ENCODE data around the gene TMTC3.

The TMTC3 gene

DNA sequence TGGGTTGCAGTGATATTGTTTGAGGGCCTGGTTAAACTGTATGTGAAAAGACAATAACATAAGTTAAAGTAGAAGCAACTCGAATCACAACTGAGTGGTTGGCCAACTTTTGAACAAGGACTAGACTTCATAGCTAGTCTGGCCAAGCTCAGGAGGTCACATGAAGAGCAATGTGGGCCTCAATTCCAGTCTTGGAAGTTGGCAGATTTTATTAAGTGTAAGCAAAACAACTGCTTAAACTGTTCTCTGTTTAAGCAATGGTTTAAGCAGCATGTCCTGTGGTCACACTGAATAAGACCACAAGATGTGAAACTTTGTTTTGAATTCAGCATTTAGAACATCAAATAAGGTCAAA is 100.4 kb downstream of the TMTC3 start:
- H3K27me3 ChIP-seq = no peaks in the 10 kb centered on the region
- no peaks in the 10 kb centered on the region for H3K4me1 ChIP-seq
- H4K20me1 ChIP-seq = no peaks in the 10 kb centered on the region
- no peaks in the 10 kb centered on the region for H3K9me3 ChIP-seq
- no peaks in the 10 kb centered on the region for H3K36me3 ChIP-seq
- no peak for TF ChIP-seq Cebpa-rat (IDR thresholded peaks at IDR 0.05)
- no peak overlapping the region for H3K27ac ChIP-seq
- no peak overlapping the region for H3K4me3 ChIP-seq
- H3K9ac ChIP-seq = no peak overlapping the region
- no peak overlapping the region for H3K4me2 ChIP-seq

DNA sequence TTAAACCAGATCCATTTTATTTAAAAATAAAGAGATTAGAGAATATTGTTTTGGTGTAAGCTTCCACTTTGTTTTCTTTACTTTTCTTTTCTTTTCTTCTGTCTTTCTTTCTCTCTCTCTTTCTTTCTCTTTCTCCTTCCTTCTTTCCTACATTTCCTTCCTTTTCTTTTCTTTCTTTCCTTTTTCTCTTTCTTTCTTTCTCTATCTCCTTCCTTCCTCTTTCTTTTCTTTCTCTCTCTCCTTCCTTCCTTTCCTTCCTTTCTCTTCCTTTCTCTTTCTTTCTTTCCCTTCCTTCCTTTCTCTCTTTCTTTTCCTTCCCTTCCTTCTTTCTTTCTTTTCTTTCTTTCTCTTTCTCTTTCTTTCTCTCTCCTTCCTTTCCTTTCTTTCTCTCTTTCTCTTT is 100.8 kb downstream of the TMTC3 start:
- Histone ChIP-seq H4K20me1 (no peaks in the 10 kb centered on the region), H3K27me3 (no peaks in the 10 kb centered on the region), H3K4me2 (no peak overlapping the region), H3K4me1 (no peaks in the 10 kb centered on the region), H3K4me3 (no peak overlapping the region), H3K9me3 (no peaks in the 10 kb centered on the region), H3K36me3 (no peaks in the 10 kb centered on the region), H3K9ac (no peak overlapping the region), H3K27ac (no peak overlapping the region)
- no peak for TF ChIP-seq Cebpa-rat (IDR thresholded peaks at IDR 0.05)

DNA sequence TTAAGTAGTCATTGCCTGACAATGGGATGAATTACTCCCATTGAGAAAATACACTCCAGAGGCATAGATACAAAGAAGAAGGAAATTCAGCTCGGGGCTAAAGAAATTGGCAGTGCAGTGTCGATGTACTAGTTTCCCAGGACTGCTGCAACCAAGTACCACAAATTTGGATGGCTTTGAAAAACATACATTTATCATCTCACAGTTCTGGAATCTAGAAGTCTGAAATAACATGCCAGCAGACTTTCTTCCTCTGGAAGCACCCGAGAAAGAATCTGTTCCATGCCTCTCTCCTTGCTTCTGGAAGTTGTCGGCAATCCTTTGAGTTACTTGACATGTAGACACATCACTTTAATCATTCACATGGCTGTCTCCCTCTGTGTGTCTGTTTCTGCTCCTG is 101.9 kb downstream of the TMTC3 start:
- no peaks in the 10 kb centered on the region for H3K4me1 ChIP-seq
- H3K9me3 ChIP-seq = no peaks in the 10 kb centered on the region
- no peak overlapping the region for H3K27ac ChIP-seq
- no peak overlapping the region for H3K9ac ChIP-seq
- no peak for TF ChIP-seq Cebpa-rat (IDR thresholded peaks at IDR 0.05)
- H3K4me3 ChIP-seq = no peak overlapping the region
- no peak overlapping the region for H3K4me2 ChIP-seq
- no peaks in the 10 kb centered on the region for H3K27me3 ChIP-seq
- H3K36me3 ChIP-seq = no peaks in the 10 kb centered on the region
- no peaks in the 10 kb centered on the region for H4K20me1 ChIP-seq

DNA sequence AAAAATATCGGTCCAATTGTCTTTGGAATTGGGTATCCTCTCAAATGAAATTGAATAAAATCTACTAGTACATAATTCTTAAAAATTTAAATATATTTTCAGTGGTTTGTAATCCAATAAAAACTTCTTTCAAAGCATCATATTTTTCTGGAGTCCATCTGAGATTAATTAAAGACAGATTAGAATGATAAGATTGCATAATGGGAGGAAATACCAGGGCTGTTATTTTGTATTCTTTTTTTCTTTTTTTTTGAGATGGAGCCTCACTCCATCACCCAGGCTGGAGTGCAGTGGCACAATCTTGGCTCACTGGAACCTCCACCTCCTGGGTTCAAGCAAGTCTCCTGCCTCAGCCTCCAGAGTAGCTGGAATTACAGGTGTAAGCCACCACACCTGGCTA is 103.8 kb downstream of the TMTC3 start:
- Histone ChIP-seq H3K9me3 (no peaks in the 10 kb centered on the region), H4K20me1 (no peaks in the 10 kb centered on the region), H3K4me3 (no peak overlapping the region), H3K4me1 (no peaks in the 10 kb centered on the region), H3K4me2 (no peak overlapping the region), H3K27ac (no peak overlapping the region), H3K27me3 (no peaks in the 10 kb centered on the region), H3K9ac (no peak overlapping the region), H3K36me3 (no peaks in the 10 kb centered on the region)
- no peak for TF ChIP-seq Cebpa-rat (IDR thresholded peaks at IDR 0.05)

DNA sequence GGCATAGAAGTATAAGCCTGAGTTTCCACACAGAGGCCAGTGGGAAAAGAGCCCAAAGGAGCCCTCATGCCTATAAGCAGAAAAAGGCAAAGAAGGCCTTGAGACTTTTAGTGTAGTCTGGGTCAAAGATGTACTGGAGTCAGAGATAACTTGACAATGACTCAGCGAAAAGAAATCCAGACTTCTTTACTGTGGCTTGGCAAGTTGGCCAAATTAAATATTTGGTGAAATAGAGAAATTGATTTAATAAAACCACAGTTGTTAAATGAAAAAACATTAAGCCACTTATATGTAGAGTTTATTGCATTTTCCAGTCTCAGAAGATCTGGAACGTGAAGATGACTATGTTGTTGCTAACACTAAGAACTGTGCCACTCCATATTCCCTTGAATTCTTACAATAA is 105.1 kb downstream of the TMTC3 start:
- Histone ChIP-seq H3K4me2 (no peak overlapping the region), H4K20me1 (no peaks in the 10 kb centered on the region), H3K36me3 (no peaks in the 10 kb centered on the region), H3K4me1 (no peaks in the 10 kb centered on the region), H3K4me3 (no peak overlapping the region), H3K27ac (no peak overlapping the region), H3K9ac (no peak overlapping the region), H3K9me3 (no peaks in the 10 kb centered on the region), H3K27me3 (no peaks in the 10 kb centered on the region)
- TF ChIP-seq Cebpa-rat (IDR thresholded peaks at IDR 0.05) = no peak

DNA sequence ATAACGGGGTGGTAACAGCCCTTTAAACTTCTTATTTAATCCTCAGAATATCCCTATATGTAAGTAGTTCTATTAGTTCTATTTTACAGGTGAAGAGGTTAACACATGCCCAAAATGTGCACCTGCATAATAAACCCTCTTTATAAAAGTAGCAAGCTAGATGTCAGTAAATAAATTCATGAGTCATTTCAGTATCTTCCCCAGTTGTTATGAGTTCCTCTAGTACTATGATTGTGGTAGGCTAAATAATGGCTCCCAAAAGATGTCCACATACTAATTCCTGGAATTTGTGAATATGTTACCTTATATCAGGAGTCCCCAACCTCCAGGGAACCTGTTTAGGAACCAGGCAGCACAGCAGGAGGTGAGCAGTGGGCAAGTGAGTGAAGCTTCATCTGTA is 106.5 kb downstream of the TMTC3 start:
- Histone ChIP-seq H3K27ac (no peak overlapping the region), H3K36me3 (no peaks in the 10 kb centered on the region), H3K4me3 (no peak overlapping the region), H3K27me3 (no peaks in the 10 kb centered on the region), H3K4me1 (no peaks in the 10 kb centered on the region), H3K9me3 (no peaks in the 10 kb centered on the region), H3K4me2 (no peak overlapping the region), H3K9ac (no peak overlapping the region), H4K20me1 (no peaks in the 10 kb centered on the region)
- no peak for TF ChIP-seq Cebpa-rat (IDR thresholded peaks at IDR 0.05)

Data from BLaER1 (cell line).